ENCODE data around the gene SPRY2.

SPRY2 gene

DNA sequence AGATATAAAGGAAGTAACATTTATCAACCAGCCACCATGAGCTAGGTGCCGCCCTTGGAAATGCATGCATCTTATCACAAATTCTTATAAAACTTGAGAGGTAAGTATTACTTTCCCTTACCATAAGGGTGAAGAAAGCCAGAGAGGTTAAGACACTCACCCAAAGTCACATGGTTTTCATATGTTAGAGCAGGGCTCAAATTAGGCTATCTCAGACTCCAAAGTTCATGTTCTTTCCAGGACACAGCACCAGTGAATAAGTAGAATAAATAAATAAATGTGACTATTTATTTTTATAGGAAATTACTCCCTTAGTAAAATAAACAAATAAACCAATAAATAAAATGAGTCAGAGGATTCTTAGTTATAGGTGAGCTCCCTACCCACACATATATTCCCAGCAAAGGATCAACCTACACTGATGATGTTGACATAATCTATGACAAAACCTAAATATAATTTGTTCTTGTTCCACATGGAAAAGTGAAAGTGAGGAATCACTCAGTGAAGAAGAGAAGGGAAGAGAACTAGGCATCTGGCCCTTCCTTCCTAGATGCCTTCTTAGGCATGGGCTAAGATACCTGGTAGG is 27.2 kb downstream of the SPRY2 start:
- no peak for DNase-seq (ENCODE audit: low spot score)

DNA sequence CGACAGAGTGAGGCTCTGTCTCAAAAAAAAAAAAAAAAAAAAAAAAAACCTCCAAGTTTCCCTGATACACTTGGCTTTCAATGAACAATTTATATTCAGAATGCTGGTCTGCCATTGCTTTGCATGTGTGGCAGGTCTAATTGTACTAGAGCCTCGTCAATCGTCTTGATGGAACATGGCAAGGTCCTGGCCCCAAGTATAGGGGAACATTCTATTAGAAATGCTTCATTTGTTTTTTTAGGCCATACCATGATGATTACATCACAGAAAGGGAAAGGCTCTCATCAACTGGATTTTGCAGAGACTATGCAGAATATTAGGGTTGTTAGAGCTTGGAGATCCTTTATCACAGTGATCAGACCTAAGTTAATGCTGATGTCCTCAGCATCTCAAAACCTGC is 28.0 kb downstream of the SPRY2 start:
- DNase-seq (ENCODE audit: low spot score), result no peak

DNA sequence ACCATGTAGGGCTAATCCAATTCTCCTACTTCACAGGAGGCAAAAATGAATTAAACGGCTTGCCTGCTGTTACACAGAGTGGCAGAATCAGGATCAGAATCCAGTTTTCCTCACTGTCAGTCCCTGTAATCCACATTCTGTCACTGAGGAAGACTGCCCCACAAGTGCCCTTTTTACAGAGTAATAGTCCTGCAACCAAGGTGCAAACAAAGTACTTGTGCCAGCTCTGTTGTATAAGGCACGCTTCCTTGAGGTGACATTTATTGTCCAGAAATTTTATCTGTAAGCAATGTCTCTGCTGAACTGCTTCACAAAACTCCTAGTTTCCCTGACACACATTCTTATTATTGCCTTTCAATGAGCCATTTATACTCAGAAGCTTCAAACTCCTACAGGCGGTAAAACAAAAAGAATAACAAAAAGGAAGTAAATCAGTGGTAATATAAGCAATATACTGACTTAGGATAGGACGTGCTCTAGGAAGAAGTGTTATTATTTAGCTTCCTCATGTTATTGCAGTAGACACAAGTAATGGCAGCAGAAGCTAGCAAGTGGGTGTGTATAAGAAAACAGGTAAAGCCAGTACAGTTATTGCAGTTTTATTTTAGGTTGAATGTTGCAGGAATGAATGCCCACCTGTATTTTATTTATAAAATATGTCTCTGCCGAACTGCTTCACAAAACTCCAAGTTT is 28.8 kb downstream of the SPRY2 start:
- no peak for DNase-seq (ENCODE audit: low spot score)

DNA sequence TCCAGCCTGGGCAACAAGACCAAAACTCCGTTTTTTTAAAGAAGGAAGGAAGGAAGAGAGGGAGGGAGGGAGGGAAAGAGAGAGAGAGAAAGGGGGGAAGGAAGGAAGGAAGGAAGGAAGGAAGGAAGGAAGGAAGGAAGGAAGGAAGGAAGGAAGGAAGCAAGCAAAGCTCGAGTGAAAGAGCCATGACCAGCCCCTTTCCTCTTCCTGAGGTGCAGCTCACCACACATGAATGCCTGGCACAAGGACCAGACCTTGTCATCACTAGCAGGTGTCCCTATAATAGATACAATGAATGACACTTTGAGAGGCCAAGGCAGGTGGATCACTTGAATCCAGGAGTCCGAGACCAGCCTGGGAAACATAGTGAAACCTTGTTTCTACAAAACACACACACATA is 31.0 kb downstream of the SPRY2 start:
- DNase-seq (ENCODE audit: low spot score), result no peak

DNA sequence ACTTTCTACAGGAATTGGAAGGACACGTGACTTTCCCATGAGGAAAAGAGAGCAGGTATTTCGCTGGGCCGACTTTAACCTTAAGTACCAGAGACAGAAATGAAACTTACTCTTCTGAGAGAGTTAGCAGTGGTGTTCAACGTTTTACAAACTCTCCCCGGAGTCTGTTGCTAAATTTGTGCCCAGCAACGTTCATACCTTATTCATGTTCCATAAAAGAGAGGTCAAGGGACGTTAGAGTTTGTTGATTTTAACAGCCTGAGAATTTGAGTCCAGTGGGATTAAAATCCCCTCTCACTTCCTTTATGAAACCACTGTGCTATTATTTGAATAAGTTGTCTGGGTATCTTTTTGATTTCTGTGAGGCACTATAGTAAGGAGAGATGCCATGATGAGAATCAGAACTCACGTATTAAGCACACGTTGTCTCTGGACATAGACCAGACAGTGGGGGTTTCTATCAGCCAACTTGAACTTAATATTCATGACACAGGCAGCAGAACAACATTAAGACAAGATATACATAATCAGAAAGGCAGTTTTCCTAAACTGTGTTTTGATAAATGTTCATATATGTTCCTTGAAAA is 33.4 kb downstream of the SPRY2 start:
- DNase-seq (ENCODE audit: low spot score), result no peak

DNA sequence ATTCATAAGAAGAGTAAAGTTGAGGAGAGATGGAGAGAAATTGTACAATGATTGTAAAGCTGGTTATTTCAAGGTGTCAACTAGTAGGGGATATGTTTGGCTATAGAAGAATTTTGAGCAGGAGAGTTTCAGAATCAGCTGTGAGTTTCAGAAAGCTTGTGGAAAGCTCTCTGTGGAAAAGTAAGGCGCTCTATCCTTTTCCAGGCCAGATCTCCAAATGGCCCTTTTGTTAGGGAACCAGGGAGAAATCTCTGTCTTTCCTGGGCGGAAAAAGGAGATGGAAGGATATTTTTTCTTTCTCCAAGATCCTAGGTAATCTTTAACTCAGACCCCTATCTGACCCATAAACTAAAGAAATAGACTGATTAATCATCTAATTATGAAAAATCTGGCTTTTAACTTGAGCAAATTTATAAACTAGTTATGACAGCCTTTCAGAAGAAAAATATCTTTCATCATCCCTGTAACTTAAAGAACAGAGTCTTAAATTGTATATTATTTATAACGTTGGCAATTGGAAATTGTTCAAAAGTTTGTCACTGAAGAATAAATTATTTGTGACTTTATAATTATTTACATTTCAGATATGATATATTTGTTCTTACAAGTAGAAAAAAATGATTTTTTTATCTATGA is 34.5 kb downstream of the SPRY2 start:
- DNase-seq (ENCODE audit: low spot score), result peak; percentile 11

DNA sequence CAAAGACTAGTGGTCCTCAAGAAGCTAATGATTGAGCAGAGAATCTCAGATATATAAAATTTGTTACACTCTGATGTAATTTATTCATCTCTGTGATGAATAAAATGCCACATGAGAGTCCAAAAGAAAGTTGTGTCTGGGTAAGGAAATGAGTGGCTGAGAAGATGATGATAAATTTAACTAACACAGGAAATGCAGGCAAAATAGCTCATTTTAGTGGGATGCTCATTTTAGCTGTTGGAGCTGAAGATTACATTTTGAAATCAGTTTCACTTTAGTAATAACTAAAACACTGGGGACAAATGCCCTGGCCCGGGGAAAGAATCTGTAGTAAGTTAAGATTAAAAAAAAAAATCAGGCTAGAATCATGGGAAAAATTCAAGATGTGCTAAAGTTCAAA is 35.2 kb downstream of the SPRY2 start:
- DNase-seq (ENCODE audit: low spot score), result peak; percentile 21

DNA sequence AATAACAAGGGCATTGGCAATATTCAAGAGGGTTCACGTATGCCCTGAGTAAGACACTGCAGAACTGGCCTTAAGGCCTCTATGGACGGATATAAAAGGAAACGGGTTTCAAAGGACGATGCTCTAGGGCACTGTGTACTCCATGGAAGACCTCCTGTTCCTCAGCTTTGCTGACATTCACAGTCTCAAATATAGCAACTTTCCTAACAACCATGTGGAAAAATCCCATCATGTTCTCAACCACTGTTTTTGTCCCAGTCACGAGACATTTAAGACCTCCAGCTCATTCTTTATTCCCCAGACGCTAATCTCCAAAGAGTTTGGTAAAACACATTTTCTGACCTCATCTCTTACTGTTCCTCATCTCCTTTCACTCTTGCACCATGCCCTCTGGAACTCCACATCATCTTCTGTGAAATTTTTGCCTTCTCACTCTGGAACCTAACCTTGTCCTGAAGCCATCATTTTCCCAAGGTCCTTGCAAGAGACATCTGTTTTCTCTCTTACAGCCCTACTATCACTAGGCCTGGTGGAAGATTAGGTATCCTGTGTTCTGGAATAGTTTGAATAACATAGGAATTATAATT is 37.6 kb downstream of the SPRY2 start:
- no peak for DNase-seq (ENCODE audit: low spot score)

DNA sequence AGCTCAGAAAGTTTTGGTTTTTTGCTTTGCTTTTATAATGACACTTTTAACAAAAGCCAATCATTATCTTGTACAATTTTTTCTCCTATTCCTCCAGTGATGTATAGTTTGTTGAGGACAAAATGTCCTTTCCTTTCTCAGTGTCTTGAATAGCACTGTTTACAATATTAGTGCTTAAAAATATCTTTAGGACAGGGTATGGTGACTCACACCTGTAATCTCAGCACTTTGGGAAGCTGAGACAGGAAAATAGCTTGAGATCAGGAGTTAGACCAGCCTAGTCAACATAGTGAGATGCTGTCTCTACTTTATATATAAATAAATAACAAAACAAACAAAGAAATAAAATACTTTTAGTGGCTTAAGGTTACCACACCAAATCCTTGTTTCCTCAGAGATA is 41.9 kb downstream of the SPRY2 start:
- DNase-seq (ENCODE audit: low spot score), result no peak

DNA sequence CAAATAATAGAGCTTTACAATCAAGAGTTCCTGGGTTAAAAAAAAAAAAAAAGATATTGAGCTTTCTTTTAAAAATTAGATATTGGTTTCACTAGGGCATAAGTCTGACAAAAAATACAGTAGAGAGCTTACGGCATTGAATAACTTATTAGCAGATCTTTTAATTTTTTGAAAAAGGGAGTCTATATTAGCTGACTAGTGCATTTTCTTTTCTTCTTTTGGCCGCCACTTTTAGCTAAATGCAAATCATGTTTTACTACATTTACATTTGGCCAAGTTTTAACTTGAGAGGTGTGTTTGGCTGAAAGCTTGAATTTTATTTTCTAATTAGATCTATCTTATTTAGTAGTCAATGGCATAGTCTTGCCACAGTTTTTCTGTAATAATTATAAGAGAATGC is 43.4 kb downstream of the SPRY2 start:
- DNase-seq (ENCODE audit: low spot score), result no peak

DNA sequence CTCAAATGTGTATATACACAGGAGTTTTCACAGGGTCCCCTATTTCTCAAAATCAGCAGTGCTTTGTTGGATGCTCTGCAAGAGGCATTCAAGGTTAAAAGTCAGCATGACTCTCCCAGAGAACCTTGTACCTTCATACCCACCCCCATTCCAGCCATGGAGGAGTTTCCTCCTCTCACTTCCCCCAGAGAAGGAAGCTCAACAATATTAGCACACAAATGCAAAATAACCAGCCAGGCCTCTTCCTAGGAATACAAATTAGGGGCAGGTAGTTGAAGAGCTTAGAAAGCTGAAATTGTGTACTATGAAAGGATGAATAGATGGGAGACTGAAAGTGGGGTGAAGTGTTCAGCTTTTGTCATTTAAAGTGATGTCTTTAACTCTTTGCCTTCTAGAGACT is 43.8 kb downstream of the SPRY2 start:
- no peak for DNase-seq (ENCODE audit: low spot score)

DNA sequence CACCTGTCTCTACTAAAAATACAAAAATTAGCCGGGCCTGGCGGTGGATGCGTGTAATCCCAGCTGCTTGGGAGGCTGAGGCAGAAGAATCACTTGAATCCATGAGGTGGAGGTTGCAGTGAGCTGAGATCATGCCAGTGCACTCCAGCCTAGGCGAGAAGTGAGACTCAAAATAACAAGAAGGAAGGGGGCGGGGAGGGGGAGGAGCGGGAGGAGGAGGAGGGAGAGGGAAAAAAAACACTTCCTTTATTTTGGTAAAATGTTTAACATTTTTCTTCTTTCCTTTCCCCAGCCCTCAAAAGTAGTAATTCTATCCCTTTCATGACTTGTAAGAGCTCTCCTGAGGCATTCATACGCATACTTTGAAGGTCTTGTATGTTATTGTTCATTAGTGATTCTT is 44.3 kb downstream of the SPRY2 start:
- no peak for DNase-seq (ENCODE audit: low spot score)

DNA sequence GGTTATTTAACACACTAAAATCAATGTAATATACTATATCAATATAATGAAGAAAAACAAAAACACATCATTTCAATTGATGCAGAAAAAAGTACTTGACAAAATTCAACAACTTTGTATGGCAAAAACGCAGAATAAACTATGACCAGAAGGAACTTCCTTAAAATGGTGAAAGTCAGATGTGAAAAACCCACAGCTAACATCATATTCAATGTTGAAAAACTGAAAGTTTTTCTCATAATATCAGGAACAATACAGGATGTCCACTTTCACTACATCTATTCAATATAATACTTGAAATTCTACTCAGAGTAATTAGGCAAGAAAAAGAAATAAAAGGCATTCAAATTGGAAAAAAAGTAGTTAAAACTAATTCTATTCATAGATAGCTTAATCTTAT is 50.3 kb downstream of the SPRY2 start:
- no peak for DNase-seq (ENCODE audit: low spot score)
